ENCODE results near the gene AXIN1. TPM values are rescaled to one million over a fixed set of nuclear protein-coding genes. Genes with fewer than 3 reads are reported as not detected.

The AXIN1 gene
- total RNA-seq, 1 experiment from 2014 or later = 49.8 TPM

- CTCF ChIA-PET = no interaction called here
- no TSS peak for BruUV-seq (replicated peaks)
- intact Hi-C loops (cut with micrococcal nuclease; ENCODE audit: unreplicated experiment) = no loop called here
Observed at GRCh38 chr16:245105-245504, 107.4 kb downstream of the AXIN1 start.

GRCh38 chr16:243348-243747 is 109.2 kb downstream of the AXIN1 start:
- no TSS peak for BruUV-seq (replicated peaks)
- TF ChIP-seq CTCF (IDR thresholded peaks at IDR 0.05; ENCODE audit: unreplicated experiment) = no peak
- CTCF ChIA-PET = interaction anchor here (0.6 kb wide), 2 partner anchors 109 to 310 kb away, joined by 3 read pairs; partner anchors contain the start of gene AXIN1
- no peaks in the 10 kb centered on the region for H3K4me1 Mint-ChIP-seq (ENCODE audit: low read depth, unreplicated experiment)
- intact Hi-C loops (cut with micrococcal nuclease; ENCODE audit: unreplicated experiment) = no loop called here
- DNase-seq = no peak
- peaks cover 4% of the 10 kb centered on the region for H3K36me3 Mint-ChIP-seq (ENCODE audit: insufficient read depth, unreplicated experiment)
- H3K27me3 Mint-ChIP-seq (ENCODE audit: unreplicated experiment) = no peaks in the 10 kb centered on the region
- no peak overlapping the region for H3K27ac Mint-ChIP-seq (ENCODE audit: unreplicated experiment)
- H3K9me3 Mint-ChIP-seq (ENCODE audit: low read depth, unreplicated experiment) = no peaks in the 10 kb centered on the region
- H3K4me3 Mint-ChIP-seq (ENCODE audit: low read depth, unreplicated experiment) = no peak overlapping the region

More at GRCh38 chr16:245105-245504, 107.4 kb downstream of the AXIN1 start:
- TF ChIP-seq CTCF (IDR thresholded peaks at IDR 0.05; ENCODE audit: unreplicated experiment) = no peak
- H3K27me3 Mint-ChIP-seq (ENCODE audit: unreplicated experiment) = no peaks in the 10 kb centered on the region
- no peak for DNase-seq
- H3K4me1 Mint-ChIP-seq (ENCODE audit: low read depth, unreplicated experiment) = peaks cover 2% of the 10 kb centered on the region
- H3K9me3 Mint-ChIP-seq (ENCODE audit: low read depth, unreplicated experiment) = no peaks in the 10 kb centered on the region
- H3K4me3 Mint-ChIP-seq (ENCODE audit: low read depth, unreplicated experiment) = no peak overlapping the region
- H3K36me3 Mint-ChIP-seq (ENCODE audit: insufficient read depth, unreplicated experiment) = peaks cover 1% of the 10 kb centered on the region
- no peak overlapping the region for H3K27ac Mint-ChIP-seq (ENCODE audit: unreplicated experiment)

- Mint-ChIP-seq H3K9me3 (ENCODE audit: low read depth, unreplicated experiment) (no peaks in the 10 kb centered on the region), H3K36me3 (ENCODE audit: insufficient read depth, unreplicated experiment) (peaks cover 6% of the 10 kb centered on the region), H3K27ac (ENCODE audit: unreplicated experiment) (no peak overlapping the region), H3K4me3 (ENCODE audit: low read depth, unreplicated experiment) (no peak overlapping the region), H3K27me3 (ENCODE audit: unreplicated experiment) (no peaks in the 10 kb centered on the region), H3K4me1 (ENCODE audit: low read depth, unreplicated experiment) (no peaks in the 10 kb centered on the region)
- BruUV-seq (replicated peaks) = no TSS peak
- TF ChIP-seq CTCF (IDR thresholded peaks at IDR 0.05; ENCODE audit: unreplicated experiment) = no peak
- CTCF ChIA-PET = no interaction called here
- intact Hi-C loops (cut with micrococcal nuclease; ENCODE audit: unreplicated experiment) = no loop called here
- no peak for DNase-seq
Observed at GRCh38 chr16:242281-242680, 110.2 kb downstream of the AXIN1 start.

GRCh38 chr16:240559-240958 is 112.0 kb downstream of the AXIN1 start:
- Mint-ChIP-seq H3K27me3 (ENCODE audit: unreplicated experiment) (no peaks in the 10 kb centered on the region), H3K4me3 (ENCODE audit: low read depth, unreplicated experiment) (no peak overlapping the region), H3K27ac (ENCODE audit: unreplicated experiment) (no peak overlapping the region), H3K9me3 (ENCODE audit: low read depth, unreplicated experiment) (no peaks in the 10 kb centered on the region), H3K36me3 (ENCODE audit: insufficient read depth, unreplicated experiment) (peaks cover 11% of the 10 kb centered on the region), H3K4me1 (ENCODE audit: low read depth, unreplicated experiment) (no peaks in the 10 kb centered on the region)
- intact Hi-C loops (cut with micrococcal nuclease; ENCODE audit: unreplicated experiment) = no loop called here
- no peak for TF ChIP-seq CTCF (IDR thresholded peaks at IDR 0.05; ENCODE audit: unreplicated experiment)
- CTCF ChIA-PET = interaction anchor here (0.7 kb wide), 2 partner anchors 12 to 31 kb away, joined by 3 to 5 read pairs; no protein-coding TSS in a partner anchor
- BruUV-seq (replicated peaks) = no TSS peak
- DNase-seq = no peak

Data from Calu3 (cell line).